OCI-LY1 (cell line): ENCODE results near the gene MTHFD1.

ENCODE experiments used
- H2AFZ ChIP-seq: fragments of 200-600 bp; sonication (generic), shearing (Covaris generic); 2 replicates; pipeline ENCODE4 v1.6.0; 2014; ENCODE audit warnings: antibody characterized with exemption, mild to moderate bottlenecking, low read length
- H3F3A ChIP-seq: fragments of 200-600 bp; sonication (generic), shearing (Covaris generic); 2 replicates; pipeline ENCODE4 v1.6.0; 2014; ENCODE audit warnings: mild to moderate bottlenecking, antibody characterized with exemption, low read length, moderate library complexity; ENCODE audit not compliant: insufficient read depth
- H3K27ac ChIP-seq: fragments of 200-600 bp; sonication (generic); 2 replicates; pipeline ENCODE4 v1.5.1; 2014; ENCODE audit warnings: low read length, mixed run types, mild to moderate bottlenecking, low read depth; ENCODE audit not compliant: poor library complexity, severe bottlenecking
- H3K27me3 ChIP-seq: fragments of 200-600 bp; sonication (generic); 2 replicates; pipeline ENCODE4 v1.6.0; 2014; ENCODE audit warnings: antibody characterized with exemption, mild to moderate bottlenecking, low read length, moderate library complexity; ENCODE audit not compliant: insufficient read depth
- H3K36me3 ChIP-seq: fragments of 200-600 bp; sonication (generic); 2 replicates; pipeline ENCODE4 v1.6.1; 2014; ENCODE audit warnings: mild to moderate bottlenecking, antibody characterized with exemption, low read length, moderate library complexity, mixed read lengths; ENCODE audit not compliant: insufficient read depth
- H3K4me1 ChIP-seq: fragments of 200-600 bp; sonication (generic); 2 replicates; pipeline ENCODE4 v1.5.1; 2014; ENCODE audit warnings: mild to moderate bottlenecking, low read length, moderate library complexity; ENCODE audit not compliant: insufficient read depth, severe bottlenecking
- H3K4me2 ChIP-seq: fragments of 200-600 bp; sonication (generic), shearing (Covaris generic); 2 replicates; pipeline ENCODE4 v1.6.1; 2014; ENCODE audit warnings: low read length
- H3K4me3 ChIP-seq: fragments of 200-600 bp; sonication (generic); 2 replicates; pipeline ENCODE4 v1.5.1; 2014; ENCODE audit warnings: low read length, low read depth, mild to moderate bottlenecking, mixed read lengths; ENCODE audit not compliant: poor library complexity, severe bottlenecking
- H3K79me2 ChIP-seq: fragments of 200-600 bp; shearing (Covaris generic); 2 replicates; pipeline ENCODE4 v1.6.1; 2016; ENCODE audit warnings: mixed run types, low read length, mixed read lengths; ENCODE audit not compliant: insufficient read depth
- H3K9ac ChIP-seq: fragments of 200-600 bp; sonication (generic), shearing (Covaris generic); 2 replicates; pipeline ENCODE4 v1.6.1; 2014; ENCODE audit warnings: mild to moderate bottlenecking, low read length, mixed read lengths
- H3K9me2 ChIP-seq: fragments of 200-600 bp; sonication (generic), shearing (Covaris generic); 2 replicates; pipeline ENCODE4 v1.6.1; 2014; ENCODE audit warnings: low read depth, mild to moderate bottlenecking, low read length, mixed read lengths
- H3K9me3 ChIP-seq: fragments of 200-600 bp; shearing (Covaris generic); 2 replicates; pipeline ENCODE4 v1.6.1; 2014; ENCODE audit warnings: low read length, mixed read lengths
- H4K20me1 ChIP-seq: fragments of 200-600 bp; sonication (generic), shearing (Covaris generic); 2 replicates; pipeline ENCODE4 v1.6.0; 2016; ENCODE audit warnings: mild to moderate bottlenecking, low read length; ENCODE audit not compliant: insufficient read depth
- EZH2 ChIP-seq: fragments of 200-600 bp; sonication (generic), shearing (Covaris generic); IDR thresholded peaks from 2 replicates; pipeline ENCODE4 v1.8.0; 2017; ENCODE audit warnings: borderline replicate concordance, mixed run types, mild to moderate bottlenecking, antibody characterized with exemption, low read length, moderate library complexity, mixed read lengths
- TF ChIP-seq, protein P1 (sequence below): fragments of 200-600 bp; sonication (generic), shearing (Covaris generic); IDR thresholded peaks from 2 replicates; pipeline ENCODE4 v1.5.1; 2017; ENCODE audit warnings: mild to moderate bottlenecking, antibody characterized with exemption, low read length, moderate library complexity, mixed read lengths

Gene MTHFD1

DNA sequence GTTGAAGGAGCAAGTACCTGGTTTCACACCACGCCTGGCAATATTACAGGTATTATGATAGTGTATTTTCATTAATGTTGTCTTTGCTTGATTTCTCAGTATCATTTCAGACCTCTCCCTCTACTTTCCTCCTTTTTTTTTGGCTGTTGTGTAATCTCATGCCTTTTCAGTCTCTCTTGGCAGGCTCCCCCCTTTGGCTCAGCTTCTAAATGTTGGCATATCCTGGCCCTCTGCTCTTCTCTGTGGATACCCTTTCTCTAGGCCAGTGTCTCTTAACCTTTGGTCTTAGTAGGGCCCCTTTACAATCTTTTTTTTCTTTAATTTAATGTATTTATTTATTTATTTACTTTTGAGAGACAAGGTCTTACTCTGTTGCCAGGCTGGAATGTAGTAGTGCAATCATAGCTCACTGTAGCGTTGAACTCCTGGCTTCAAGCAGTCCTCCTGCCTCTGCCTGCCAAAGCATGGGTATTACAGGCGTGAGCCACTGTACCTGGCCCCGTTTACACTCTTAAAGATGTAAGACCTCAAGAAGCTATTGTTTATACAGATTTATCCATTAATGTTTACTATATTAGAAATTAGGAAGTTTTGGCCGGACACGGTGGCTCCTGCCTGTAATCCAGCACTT, 12.8 kb downstream of the MTHFD1 start:
- Histone ChIP-seq H3K27ac (no peak overlapping the region), H3F3A (no peaks in the 10 kb centered on the region), H3K4me2 (no peak overlapping the region), H3K9me3 (no peaks in the 10 kb centered on the region), H3K9ac (no peak overlapping the region), H3K79me2 (peaks cover 25% of the 10 kb centered on the region), H2AFZ (no peak overlapping the region), H3K4me3 (no peak overlapping the region), H3K36me3 (peaks cover 51% of the 10 kb centered on the region), H3K4me1 (no peaks in the 10 kb centered on the region), H4K20me1 (no peaks in the 10 kb centered on the region), H3K9me2 (no peaks in the 10 kb centered on the region), H3K27me3 (no peaks in the 10 kb centered on the region)
- no peak for TF ChIP-seq EZH2
- TF ChIP-seq, protein P1, sequence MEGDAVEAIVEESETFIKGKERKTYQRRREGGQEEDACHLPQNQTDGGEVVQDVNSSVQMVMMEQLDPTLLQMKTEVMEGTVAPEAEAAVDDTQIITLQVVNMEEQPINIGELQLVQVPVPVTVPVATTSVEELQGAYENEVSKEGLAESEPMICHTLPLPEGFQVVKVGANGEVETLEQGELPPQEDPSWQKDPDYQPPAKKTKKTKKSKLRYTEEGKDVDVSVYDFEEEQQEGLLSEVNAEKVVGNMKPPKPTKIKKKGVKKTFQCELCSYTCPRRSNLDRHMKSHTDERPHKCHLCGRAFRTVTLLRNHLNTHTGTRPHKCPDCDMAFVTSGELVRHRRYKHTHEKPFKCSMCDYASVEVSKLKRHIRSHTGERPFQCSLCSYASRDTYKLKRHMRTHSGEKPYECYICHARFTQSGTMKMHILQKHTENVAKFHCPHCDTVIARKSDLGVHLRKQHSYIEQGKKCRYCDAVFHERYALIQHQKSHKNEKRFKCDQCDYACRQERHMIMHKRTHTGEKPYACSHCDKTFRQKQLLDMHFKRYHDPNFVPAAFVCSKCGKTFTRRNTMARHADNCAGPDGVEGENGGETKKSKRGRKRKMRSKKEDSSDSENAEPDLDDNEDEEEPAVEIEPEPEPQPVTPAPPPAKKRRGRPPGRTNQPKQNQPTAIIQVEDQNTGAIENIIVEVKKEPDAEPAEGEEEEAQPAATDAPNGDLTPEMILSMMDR = no peak

DNA sequence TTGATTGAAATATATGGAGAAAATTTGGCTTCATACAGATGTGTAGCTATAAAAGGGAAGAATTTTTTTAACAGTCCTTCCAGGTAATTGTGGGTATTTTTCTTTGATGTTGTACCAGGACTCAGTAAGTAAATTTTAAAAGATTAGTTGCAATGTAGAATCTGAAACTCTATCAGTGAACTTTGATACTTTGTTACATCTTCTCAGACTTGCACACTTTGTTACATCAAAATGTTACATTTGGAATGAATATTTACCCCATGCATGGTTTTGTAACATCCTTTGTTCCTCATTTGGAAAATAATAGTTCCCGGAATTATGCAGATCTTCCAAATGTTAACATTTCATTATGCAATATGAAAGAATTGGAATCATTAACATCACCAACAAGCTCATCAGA, 13.8 kb downstream of the MTHFD1 start:
- Histone ChIP-seq H3K9me3 (no peaks in the 10 kb centered on the region), H3K79me2 (peaks cover 22% of the 10 kb centered on the region)

DNA sequence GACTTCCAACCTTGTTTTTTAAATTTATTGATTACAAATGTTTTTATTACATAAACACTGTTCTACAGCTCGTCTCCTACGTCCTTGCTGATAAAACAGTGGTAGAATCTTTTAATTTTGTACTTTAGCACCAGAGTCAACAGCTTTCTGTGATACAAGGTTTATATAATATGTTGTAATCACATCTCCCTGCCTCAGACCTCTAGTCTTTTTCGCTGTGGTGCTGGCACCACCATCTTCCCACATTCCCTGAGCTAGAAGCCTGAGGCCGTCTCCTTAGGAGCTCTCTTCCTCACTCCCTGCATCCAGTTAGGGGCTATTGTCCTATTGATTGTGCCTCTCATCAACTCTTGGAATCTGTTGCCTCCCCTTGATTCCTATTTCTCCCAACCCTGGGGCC, 17.1 kb downstream of the MTHFD1 start:
- peaks cover 5% of the 10 kb centered on the region; the same call in 1 of the 2 replicates for H3K79me2 ChIP-seq
- peaks cover 77% of the 10 kb centered on the region for H3K36me3 ChIP-seq
- no peak overlapping the region for H3K9ac ChIP-seq
- H3K9me3 ChIP-seq = no peaks in the 10 kb centered on the region
- no peaks in the 10 kb centered on the region for H3F3A ChIP-seq
- TF ChIP-seq, protein P1 = no peak
- TF ChIP-seq EZH2 = no peak
- H3K4me1 ChIP-seq = peaks cover 4% of the 10 kb centered on the region
- no peak overlapping the region for H3K4me2 ChIP-seq
- no peak overlapping the region for H3K4me3 ChIP-seq
- no peak overlapping the region for H3K27ac ChIP-seq
- H2AFZ ChIP-seq = no peak overlapping the region
- H3K27me3 ChIP-seq = no peaks in the 10 kb centered on the region
- no peaks in the 10 kb centered on the region for H4K20me1 ChIP-seq
- H3K9me2 ChIP-seq = no peaks in the 10 kb centered on the region

More for the DNA sequence above, 13.8 kb downstream of the MTHFD1 start:
- H3K9ac ChIP-seq = no peak overlapping the region
- no peaks in the 10 kb centered on the region for H3K4me1 ChIP-seq
- no peak overlapping the region for H3K4me2 ChIP-seq
- H3K36me3 ChIP-seq = peaks cover 59% of the 10 kb centered on the region
- no peaks in the 10 kb centered on the region for H4K20me1 ChIP-seq
- H2AFZ ChIP-seq = no peak overlapping the region
- no peaks in the 10 kb centered on the region for H3K9me2 ChIP-seq
- no peaks in the 10 kb centered on the region for H3F3A ChIP-seq
- H3K4me3 ChIP-seq = no peak overlapping the region
- H3K27me3 ChIP-seq = no peaks in the 10 kb centered on the region
- TF ChIP-seq, protein P1 = no peak
- no peak for TF ChIP-seq EZH2
- no peak overlapping the region for H3K27ac ChIP-seq
